ENCODE measurements around the gene KLC3.

Gene KLC3

GRCh38 chr19:45385392-45386221 is 45.1 kb downstream of the KLC3 start:
- TF ChIP-seq REST (IDR thresholded peaks at IDR 0.05; ENCODE audit: insufficient read depth in 1 of 2, low read depth in 2 of 2, low read length in 2 of 2) (no peak), POLR2AphosphoS5 (IDR thresholded peaks at IDR 0.05; ENCODE audit: low read depth, low read length) (no peak), SIN3A (IDR thresholded peaks at IDR 0.05; ENCODE audit: borderline replicate concordance, insufficient read depth, low read length) (no peak), FOXP2 (optimal IDR thresholded peaks at IDR 0.05; ENCODE audit: borderline replicate concordance, extremely low read depth, extremely low read length, insufficient read depth) (no peak), TAF1 (IDR thresholded peaks at IDR 0.05; ENCODE audit: borderline replicate concordance, insufficient read depth, low read length) (no peak)

- TF ChIP-seq SIN3A (IDR thresholded peaks at IDR 0.05; ENCODE audit: borderline replicate concordance, insufficient read depth, low read length) (no peak), FOXP2 (optimal IDR thresholded peaks at IDR 0.05; ENCODE audit: borderline replicate concordance, extremely low read depth, extremely low read length, insufficient read depth) (no peak), POLR2AphosphoS5 (IDR thresholded peaks at IDR 0.05; ENCODE audit: low read depth, low read length) (no peak; the same call in 1 of the 2 replicates)
Measured at GRCh38 chr19:45391346-45391745, 50.8 kb downstream of the KLC3 start.

GRCh38 chr19:45391871-45392665 is 51.5 kb downstream of the KLC3 start:
- no peak for TF ChIP-seq TAF1 (IDR thresholded peaks at IDR 0.05; ENCODE audit: borderline replicate concordance, insufficient read depth, low read length)
- TF ChIP-seq FOXP2 (optimal IDR thresholded peaks at IDR 0.05; ENCODE audit: borderline replicate concordance, extremely low read depth, extremely low read length, insufficient read depth), result no peak
- TF ChIP-seq SIN3A (IDR thresholded peaks at IDR 0.05; ENCODE audit: borderline replicate concordance, insufficient read depth, low read length), result no peak
- TF ChIP-seq POLR2AphosphoS5 (IDR thresholded peaks at IDR 0.05; ENCODE audit: low read depth, low read length), result no peak
- no peak for TF ChIP-seq REST (IDR thresholded peaks at IDR 0.05; ENCODE audit: insufficient read depth in 1 of 2, low read depth in 2 of 2, low read length in 2 of 2)

- no peak for TF ChIP-seq POLR2AphosphoS5 (IDR thresholded peaks at IDR 0.05; ENCODE audit: low read depth, low read length)
- no peak for TF ChIP-seq FOXP2 (optimal IDR thresholded peaks at IDR 0.05; ENCODE audit: borderline replicate concordance, extremely low read depth, extremely low read length, insufficient read depth)
- TF ChIP-seq SIN3A (IDR thresholded peaks at IDR 0.05; ENCODE audit: borderline replicate concordance, insufficient read depth, low read length), result no peak
- no peak for TF ChIP-seq TAF1 (IDR thresholded peaks at IDR 0.05; ENCODE audit: borderline replicate concordance, insufficient read depth, low read length)
- no peak for TF ChIP-seq REST (IDR thresholded peaks at IDR 0.05; ENCODE audit: insufficient read depth in 1 of 2, low read depth in 2 of 2, low read length in 2 of 2)
Measured at GRCh38 chr19:45395821-45396617, 55.5 kb downstream of the KLC3 start.

GRCh38 chr19:45400192-45400591 is 59.6 kb downstream of the KLC3 start:
- no peak for TF ChIP-seq SIN3A (IDR thresholded peaks at IDR 0.05; ENCODE audit: borderline replicate concordance, insufficient read depth, low read length)
- TF ChIP-seq FOXP2 (optimal IDR thresholded peaks at IDR 0.05; ENCODE audit: borderline replicate concordance, extremely low read depth, extremely low read length, insufficient read depth), result no peak
- TF ChIP-seq REST (IDR thresholded peaks at IDR 0.05; ENCODE audit: insufficient read depth in 1 of 2, low read depth in 2 of 2, low read length in 2 of 2), result no peak
- TF ChIP-seq POLR2AphosphoS5 (IDR thresholded peaks at IDR 0.05; ENCODE audit: low read depth, low read length), result no peak
- TF ChIP-seq TAF1 (IDR thresholded peaks at IDR 0.05; ENCODE audit: borderline replicate concordance, insufficient read depth, low read length), result no peak

Data from PFSK-1 (cell line).